CD4-positive, alpha-beta T cell treated with Interferon alpha-2 for 1 hour (primary cell): ENCODE results near the gene RPUSD4.

Source experiments
- DNase-seq, 2 donors: peaks; one replicate each; pipeline ENCODE4 v3.0.0-alpha.2; 2020 to 2022

Gene RPUSD4

DNA sequence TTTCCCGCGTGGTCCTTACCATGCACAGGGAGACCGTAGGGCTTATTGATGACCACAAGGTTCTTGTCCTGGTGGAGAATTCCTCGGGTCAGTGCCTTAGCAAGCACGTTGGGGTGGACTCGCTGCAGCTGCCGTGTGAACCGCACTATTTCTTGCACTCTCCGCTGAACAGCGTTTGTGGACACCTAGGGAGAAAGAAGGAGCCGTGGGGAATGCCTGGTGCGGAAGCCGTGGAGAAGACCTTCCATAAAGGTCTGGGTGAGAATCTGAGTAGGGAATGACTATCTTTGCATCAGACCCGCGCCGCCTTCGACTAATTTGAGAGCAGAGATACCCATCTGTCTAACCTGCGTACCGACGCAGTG, 597 bp downstream of the RPUSD4 start:
- no peak for DNase-seq

DNA sequence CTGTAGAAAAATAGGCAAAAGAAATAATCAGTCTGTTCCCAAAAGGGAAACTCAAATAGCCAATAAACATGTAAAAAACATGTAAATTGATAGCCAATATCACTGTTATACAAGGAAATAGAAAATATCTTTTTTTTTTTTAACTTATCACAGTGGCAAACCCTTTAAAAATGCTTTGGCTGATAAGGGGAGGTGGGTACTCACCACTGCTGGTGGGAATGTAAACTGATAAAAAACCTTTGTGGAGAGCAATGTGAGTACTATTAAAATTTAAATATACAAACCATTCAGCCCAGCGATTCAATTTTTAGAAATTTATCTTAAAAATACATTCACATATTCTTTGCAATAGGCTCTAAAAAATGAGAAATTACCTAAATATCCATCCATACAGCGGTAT, 3.6 kb downstream of the RPUSD4 start:
- DNase-seq, result no peak

DNA sequence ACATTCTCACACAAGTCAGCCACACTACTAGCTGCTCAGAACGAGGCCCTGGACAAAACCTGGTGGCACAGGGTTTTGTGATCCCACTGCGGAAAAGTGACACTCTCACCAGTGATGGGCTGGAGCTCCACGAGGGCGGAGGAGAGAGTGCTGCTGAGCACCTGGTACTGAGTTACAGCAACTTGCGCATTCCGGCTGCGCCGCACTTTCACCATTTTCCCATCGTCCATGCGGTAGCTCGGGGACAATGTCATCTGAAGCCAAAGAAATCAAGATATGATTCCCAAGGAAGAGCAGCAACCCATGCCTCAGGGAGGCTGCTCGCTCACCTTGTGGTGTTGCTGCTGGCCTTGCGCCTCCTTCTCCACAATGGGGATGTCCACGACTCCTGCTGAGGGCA, 6.1 kb downstream of the RPUSD4 start:
- no peak for DNase-seq

DNA sequence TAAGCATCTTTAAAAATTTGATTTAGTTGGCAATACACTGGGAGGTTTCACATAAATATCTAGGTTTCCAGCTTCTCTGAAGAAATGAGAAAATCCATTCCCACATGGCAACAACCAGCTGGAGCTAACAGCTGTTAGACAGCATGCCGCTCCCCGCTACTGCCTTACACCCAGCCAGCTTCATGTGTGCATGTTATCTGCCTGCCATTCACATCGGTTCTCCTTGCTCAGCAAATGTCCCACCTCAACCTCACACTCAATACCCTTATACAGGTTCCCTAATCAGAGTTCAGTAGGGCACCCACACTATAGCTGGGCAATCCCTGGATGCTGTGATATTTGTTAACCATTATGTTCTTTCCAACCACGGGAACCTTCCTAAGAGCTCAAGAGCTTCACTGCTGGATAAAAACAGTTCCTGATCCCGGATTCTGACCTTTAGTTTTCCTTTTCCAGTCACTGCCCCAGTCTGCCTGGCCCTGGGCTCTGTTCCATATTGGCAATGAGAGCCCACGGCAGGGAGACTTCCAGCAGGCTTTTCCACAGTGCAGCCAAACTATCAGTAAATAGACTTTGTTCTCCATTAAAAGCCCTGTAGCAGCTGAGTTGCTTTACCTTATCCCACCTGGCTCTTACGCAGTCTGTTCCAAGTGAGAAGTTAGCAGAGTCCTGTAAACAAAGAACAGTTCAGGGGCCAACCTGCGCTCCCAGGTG, 8.6 kb downstream of the RPUSD4 start:
- DNase-seq, result no peak

GRCh38 chr11:126198648-126199047, 12.8 kb downstream of the RPUSD4 start:
- DNase-seq, result no peak

- DNase-seq, result no peak
Measured at GRCh38 chr11:126197277-126197939, 14.0 kb downstream of the RPUSD4 start.

GRCh38 chr11:126195119-126195518, 16.3 kb downstream of the RPUSD4 start:
- DNase-seq, result no peak

- peak; percentile 21 to 51 for DNase-seq
Measured at GRCh38 chr11:126194121-126194543, 17.3 kb downstream of the RPUSD4 start.

- DNase-seq, result no peak
Measured at GRCh38 chr11:126193038-126193478, 18.4 kb downstream of the RPUSD4 start.

DNA sequence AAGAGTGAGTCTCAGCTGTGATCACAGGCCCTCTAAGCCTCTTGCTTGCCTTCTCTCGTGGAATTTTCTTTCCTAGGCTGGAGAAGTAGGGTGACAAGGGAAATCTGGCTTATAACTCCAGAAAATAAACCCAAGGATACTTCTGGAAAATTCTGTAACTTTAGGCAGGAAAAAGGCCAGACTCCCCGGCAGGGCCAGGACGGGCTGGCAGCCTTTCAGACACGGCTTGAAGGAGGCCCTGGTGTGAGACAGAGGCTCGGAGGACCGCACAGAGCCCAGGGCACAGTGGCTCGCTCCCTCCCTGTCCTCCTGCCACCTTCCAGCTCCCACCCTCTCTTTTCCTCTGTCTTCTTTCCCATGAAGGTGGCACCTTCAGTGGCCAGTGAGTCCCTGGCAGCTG, 19.1 kb downstream of the RPUSD4 start:
- DNase-seq, result no peak

- no peak for DNase-seq
Measured at GRCh38 chr11:126191379-126192073, 19.9 kb downstream of the RPUSD4 start.

DNA sequence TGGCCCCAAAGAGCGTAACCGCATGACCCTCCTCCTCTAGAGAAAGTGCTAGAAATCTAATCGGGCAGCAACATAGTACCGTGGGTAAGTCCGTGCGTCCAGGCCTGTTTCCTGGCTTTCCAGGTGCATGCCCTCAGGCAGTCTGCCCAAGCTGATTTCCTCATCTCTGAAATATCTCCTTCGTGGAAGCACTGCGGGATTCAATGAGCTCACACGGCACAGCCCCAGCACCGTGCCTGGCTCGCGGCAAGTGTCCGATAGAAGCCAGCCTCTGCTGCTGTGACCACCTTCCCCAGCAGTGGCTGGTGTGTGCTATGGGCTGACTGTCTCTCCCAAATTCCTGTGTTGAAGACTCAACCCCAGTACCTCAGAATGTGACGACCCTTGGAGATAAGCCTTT, 20.7 kb downstream of the RPUSD4 start:
- DNase-seq, result no peak

DNA sequence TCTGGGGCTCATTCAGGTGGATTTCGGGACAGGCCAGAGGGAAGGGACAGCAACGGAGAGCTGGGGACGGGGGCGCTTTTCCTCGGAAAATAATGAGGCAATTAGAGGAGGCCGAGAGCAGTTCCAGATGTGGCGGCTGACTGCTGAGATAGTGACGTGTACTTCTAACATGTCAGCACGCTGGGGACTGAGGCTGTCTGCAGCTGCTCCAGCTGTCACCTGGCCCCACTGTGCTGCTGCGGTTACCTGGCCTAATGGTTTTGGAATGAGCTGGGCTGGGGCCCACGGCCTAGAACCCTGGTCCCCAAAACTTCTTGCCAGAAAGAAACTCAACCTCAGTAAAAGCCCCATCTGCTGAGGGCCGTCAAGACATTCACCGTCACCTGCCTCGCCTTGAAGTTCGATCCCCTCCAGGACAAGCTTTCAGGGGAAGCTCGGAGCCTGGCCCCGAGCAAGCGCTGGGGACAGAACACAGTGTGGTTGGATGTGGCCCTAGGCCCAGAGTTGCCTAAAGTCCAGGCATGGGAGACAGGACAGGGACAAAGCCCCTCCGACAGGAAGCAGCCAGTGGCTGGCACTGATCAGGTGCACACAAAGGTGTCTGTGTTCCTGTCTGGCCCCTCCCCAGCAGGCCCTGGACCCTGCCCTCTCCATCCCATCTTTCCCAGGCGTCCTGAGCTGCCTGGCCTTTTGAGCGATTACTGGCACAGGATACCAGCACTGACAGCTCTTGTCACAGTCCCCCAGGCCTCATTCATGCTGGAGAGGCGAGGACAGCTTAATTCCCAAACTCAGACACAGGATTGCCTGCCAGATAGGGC, 22.1 kb downstream of the RPUSD4 start:
- no peak for DNase-seq

GRCh38 chr11:126188332-126189108, 22.9 kb downstream of the RPUSD4 start:
- no peak for DNase-seq

DNA sequence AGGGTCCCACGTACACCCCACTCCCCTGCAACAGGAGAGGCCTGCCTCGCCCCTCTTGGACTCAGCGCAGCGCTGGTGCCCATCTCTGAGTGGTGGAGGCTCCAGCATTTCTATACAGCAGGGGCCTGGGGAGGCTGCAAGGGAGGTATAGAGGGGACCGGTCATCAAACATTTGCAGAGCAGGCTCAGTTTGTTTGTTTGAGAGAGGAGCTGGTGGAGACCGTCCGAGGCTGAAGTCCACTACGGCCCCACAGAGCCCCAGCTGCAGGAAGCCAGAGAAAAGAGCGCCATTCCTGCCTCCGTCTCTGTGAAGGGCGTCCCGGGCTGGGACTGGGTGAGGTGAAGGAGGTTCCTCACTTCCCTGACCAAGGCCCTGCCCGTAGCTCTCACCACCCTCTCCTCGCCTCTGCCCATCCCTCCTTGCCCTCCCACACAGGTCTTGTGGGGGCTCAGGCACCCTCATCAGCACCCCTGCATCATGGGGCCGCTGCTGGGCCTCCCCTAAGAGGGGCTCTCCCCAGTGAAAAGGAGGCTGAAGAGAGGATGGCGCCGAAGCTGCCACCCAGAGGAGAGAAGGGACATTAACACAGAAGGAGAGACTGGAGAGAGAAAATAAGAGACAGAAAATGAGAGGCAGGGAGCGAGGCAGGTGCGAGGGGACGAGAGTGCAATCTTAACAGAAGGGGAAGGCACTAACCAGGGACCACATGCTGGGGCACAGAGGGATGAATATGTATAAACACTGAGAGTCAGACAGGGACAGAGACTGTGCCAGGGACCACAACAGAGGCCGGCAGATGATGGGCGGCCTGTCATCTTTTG, 24.5 kb downstream of the RPUSD4 start:
- DNase-seq, result no peak

GRCh38 chr11:126186025-126186698, 25.3 kb downstream of the RPUSD4 start:
- no peak for DNase-seq

DNA sequence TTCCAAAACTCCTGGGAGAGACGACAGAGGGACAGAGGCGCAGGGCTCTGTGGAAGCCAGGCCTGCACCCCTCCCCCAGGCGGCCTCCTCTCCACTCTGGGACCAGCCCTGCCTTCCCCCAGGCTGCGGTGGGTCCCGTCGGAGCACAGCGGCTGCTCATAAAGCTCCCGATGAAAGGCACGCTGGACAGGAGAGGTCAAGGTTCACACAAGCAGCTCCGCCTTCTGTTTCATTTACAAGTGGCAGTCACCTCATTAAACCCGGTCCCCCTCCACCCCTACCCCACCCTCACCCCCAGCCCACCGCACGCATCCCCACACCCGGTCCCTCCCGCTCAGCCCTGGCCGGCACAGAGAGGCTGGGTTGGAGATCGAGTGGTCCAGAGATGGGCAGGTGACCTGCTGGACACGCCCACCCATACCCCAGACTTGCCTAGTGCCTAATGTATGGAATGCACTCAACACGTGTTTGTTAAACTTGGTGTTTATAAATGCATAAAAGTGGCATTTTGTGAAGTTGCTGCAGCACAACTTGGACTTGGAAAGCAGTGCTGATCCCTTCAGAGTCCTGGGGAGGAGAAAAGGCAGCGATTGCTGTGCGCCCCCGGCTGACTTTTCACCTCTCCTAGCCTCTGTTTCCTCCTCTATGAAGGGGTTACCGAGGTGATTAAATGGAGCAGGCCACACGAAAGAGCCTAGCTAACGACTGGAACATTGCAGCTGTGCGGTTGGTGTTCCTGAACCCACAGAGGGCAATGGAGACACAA, 26.0 kb downstream of the RPUSD4 start:
- no peak for DNase-seq

DNA sequence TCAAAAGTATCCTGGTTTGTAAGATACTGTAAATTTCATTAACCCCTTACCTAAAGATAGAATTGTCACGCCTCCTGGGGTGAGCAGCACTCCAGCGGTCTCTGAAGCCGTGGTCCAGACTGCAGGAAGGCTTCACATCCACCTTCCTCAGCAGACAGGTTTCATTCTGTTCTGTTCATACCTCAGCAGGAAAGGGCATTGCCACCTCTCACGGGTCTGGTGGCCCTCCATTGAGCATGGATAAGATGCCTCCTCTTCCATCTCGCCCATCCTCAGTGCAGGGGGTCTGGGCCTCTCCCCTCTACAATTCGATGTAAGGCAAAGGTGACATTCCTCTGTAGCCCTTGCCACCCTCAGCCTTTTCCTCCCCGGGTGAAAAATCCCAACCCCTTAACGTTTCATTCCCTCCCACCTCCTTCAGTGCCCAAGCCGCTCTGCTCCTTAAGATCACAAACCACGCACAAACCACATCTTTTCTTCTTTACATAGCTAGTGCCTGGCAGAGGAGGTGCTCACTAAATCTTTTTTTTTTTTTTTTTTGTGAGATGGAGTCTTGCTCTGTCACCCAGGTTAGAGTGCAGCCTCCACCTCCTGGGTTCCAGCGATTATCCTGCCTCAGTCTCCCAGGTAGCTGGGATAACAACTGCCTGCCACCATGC, 28.5 kb downstream of the RPUSD4 start:
- DNase-seq, result no peak

- DNase-seq, result no peak
Measured at GRCh38 chr11:126181939-126182730, 29.3 kb downstream of the RPUSD4 start.
